Neural cell (in vitro differentiated cells): ENCODE results near the gene UBAP1L. TPM values are rescaled to one million over a fixed set of nuclear protein-coding genes. Genes with fewer than 3 reads are reported as not detected.
"Not testable (repeated sequence)": the region's sequence is repeated elsewhere in the genome, so short reads cannot be mapped to it uniquely, and the experiment has no call there.

Experiments
- H2AFZ ChIP-seq: fragments of 200-600, 300-800 bp; sonication (generic), shearing (Covaris generic); 2 replicates; pipeline ENCODE4 v1.6.0; 2014; ENCODE audit warnings: low read depth, mild to moderate bottlenecking, antibody characterized with exemption, low read length, moderate library complexity
- H3F3A ChIP-seq: fragments of 200-600 bp; shearing (Covaris generic); 2 replicates; pipeline ENCODE4 v1.6.1; 2016; ENCODE audit warnings: mild to moderate bottlenecking, moderate library complexity, mixed read lengths, antibody characterized with exemption, low read length; ENCODE audit not compliant: insufficient read depth, poor library complexity, severe bottlenecking
- H3K27ac ChIP-seq: fragments of 200-600, 300-800 bp; sonication (generic), shearing (Covaris generic); 2 replicates; pipeline ENCODE4 v1.5.1; 2014; ENCODE audit warnings: mild to moderate bottlenecking, low read length, moderate library complexity
- H3K27me3 ChIP-seq: fragments of 300-800, 200-600 bp; sonication (generic), shearing (Covaris generic); 2 replicates; pipeline ENCODE4 v1.6.0; 2014; ENCODE audit warnings: mild to moderate bottlenecking, low read depth, low read length, moderate library complexity; ENCODE audit not compliant: insufficient read depth
- H3K36me3 ChIP-seq: fragments of 300-800, 200-600 bp; sonication (generic), shearing (Covaris generic); 2 replicates; pipeline ENCODE4 v1.5.1; 2014; ENCODE audit warnings: mild to moderate bottlenecking, antibody characterized with exemption, low read length, moderate library complexity; ENCODE audit not compliant: insufficient read depth
- H3K4me2 ChIP-seq: fragments of 300-800, 200-600 bp; sonication (generic), shearing (Covaris generic); 2 replicates; pipeline ENCODE4 v1.6.0; 2014; ENCODE audit warnings: mild to moderate bottlenecking, low read length
- H3K4me3 ChIP-seq: fragments of 300-800, 200-600 bp; sonication (generic), shearing (Covaris generic); 2 replicates; pipeline ENCODE4 v1.5.1; 2014; ENCODE audit warnings: mild to moderate bottlenecking, low read length, moderate library complexity
- H3K79me2 ChIP-seq: fragments of 200-600 bp; shearing (Covaris generic); replicated peaks from 2 replicates; pipeline ENCODE4 v1.6.0; 2014; ENCODE audit warnings: mild to moderate bottlenecking, low read length, moderate library complexity; ENCODE audit not compliant: insufficient read depth
- H3K9ac ChIP-seq: fragments of 300-800, 200-600 bp; sonication (generic), shearing (Covaris generic); 2 replicates; pipeline ENCODE4 v1.6.1; 2016; ENCODE audit warnings: mild to moderate bottlenecking, low read length, mixed read lengths
- H3K9me2 ChIP-seq: fragments of 200-600 bp; shearing (Covaris generic); 2 replicates; pipeline ENCODE4 v1.6.1; 2016; ENCODE audit warnings: mild to moderate bottlenecking, low read length, mixed read lengths; ENCODE audit not compliant: insufficient read depth
- H3K9me3 ChIP-seq: fragments of 200-600, 300-800 bp; sonication (generic), shearing (Covaris generic); 2 replicates; pipeline ENCODE4 v1.6.1; 2016; ENCODE audit warnings: mild to moderate bottlenecking, mixed run types, low read length, moderate library complexity, mixed read lengths
- H4K20me1 ChIP-seq: fragments of 200-600 bp; shearing (Covaris generic); 2 replicates; pipeline ENCODE4 v1.6.1; 2016; ENCODE audit warnings: mild to moderate bottlenecking, mixed run types; ENCODE audit not compliant: insufficient read depth
- CTCF ChIP-seq: fragments of 450-650 bp; IDR thresholded peaks from 2 replicates; pipeline ENCODE4 v1.5.1; 2014; ENCODE audit warnings: antibody characterized with exemption, mild to moderate bottlenecking, moderate library complexity; ENCODE audit not compliant: poor library complexity, severe bottlenecking
- EP300 ChIP-seq: fragments of 450-650 bp; conservative IDR thresholded peaks from 2 replicates; pipeline ENCODE4 v1.6.1; 2014; ENCODE audit warnings: antibody characterized with exemption, mild to moderate bottlenecking, moderate library complexity; ENCODE audit not compliant: poor library complexity, severe bottlenecking
- EZH2 ChIP-seq: fragments of 200-600, 300-800 bp; shearing (Covaris generic), sonication (generic); IDR thresholded peaks from 2 replicates; pipeline ENCODE4 v1.6.1; 2014; ENCODE audit warnings: antibody characterized with exemption, low read length, borderline replicate concordance, mild to moderate bottlenecking; ENCODE audit not compliant: insufficient read depth, poor library complexity, severe bottlenecking
- MXI1 ChIP-seq: fragments of 450-650 bp; conservative IDR thresholded peaks from 2 replicates; pipeline ENCODE4 v1.6.1; 2014; ENCODE audit warnings: antibody characterized with exemption, mild to moderate bottlenecking; ENCODE audit not compliant: poor library complexity, severe bottlenecking
- POLR2AphosphoS5 ChIP-seq: IDR thresholded peaks from 2 replicates; pipeline ENCODE4 v1.6.1; 2012
- REST ChIP-seq: IDR thresholded peaks from 2 replicates; pipeline ENCODE4 v1.6.1; 2012; ENCODE audit warnings: borderline replicate concordance
- TAF1 ChIP-seq: IDR thresholded peaks from 2 replicates; pipeline ENCODE4 v1.6.1; 2012; ENCODE audit warnings: low read depth
- polyA plus RNA-seq: library from polyadenylated mRNA; depleted of rRNA; stranded (reverse); fragments of >200 nt; gene quantifications from 2 replicates; pipeline ENCODE4 v1.2.3, GENCODE V29; 2014

Gene UBAP1L
- polyA plus RNA-seq, 1 donor from 2014 or later = 10.3 TPM

- Histone ChIP-seq H3K27me3 (no peaks in the 10 kb centered on the region), H3K27ac (no peak overlapping the region), H2AFZ (no peak overlapping the region), H3K9me2 (no peaks in the 10 kb centered on the region), H3K79me2 (no peaks in the 10 kb centered on the region), H3K4me3 (no peak overlapping the region), H3K4me2 (no peak overlapping the region), H3K36me3 (no peaks in the 10 kb centered on the region), H3K9ac (no peak overlapping the region), H4K20me1 (no peaks in the 10 kb centered on the region), H3K9me3 (no peaks in the 10 kb centered on the region), H3F3A (no peaks in the 10 kb centered on the region)
- TF ChIP-seq MXI1 (no peak), POLR2AphosphoS5 (no peak), CTCF (no peak), EZH2 (no peak), REST (no peak), EP300 (no peak), TAF1 (no peak)
These were observed 19.8 kb downstream of the UBAP1L start for GRCh38 chr15:65095011-65095746.

- no peak overlapping the region for H3K4me2 ChIP-seq
- H3K4me3 ChIP-seq = no peak overlapping the region
- no peaks in the 10 kb centered on the region for H3K79me2 ChIP-seq
- H3F3A ChIP-seq = no peaks in the 10 kb centered on the region
- peak; percentile 10 for TF ChIP-seq POLR2AphosphoS5
- no peak for TF ChIP-seq EZH2
- H3K9me3 ChIP-seq = no peaks in the 10 kb centered on the region
- no peaks in the 10 kb centered on the region for H3K36me3 ChIP-seq
- H3K9me2 ChIP-seq = no peaks in the 10 kb centered on the region
- H2AFZ ChIP-seq = no peak overlapping the region
- H4K20me1 ChIP-seq = no peaks in the 10 kb centered on the region
- H3K27me3 ChIP-seq = no peaks in the 10 kb centered on the region
- H3K9ac ChIP-seq = no peak overlapping the region
- no peak overlapping the region for H3K27ac ChIP-seq
These were observed 20.6 kb downstream of the UBAP1L start for GRCh38 chr15:65094294-65094995.

DNA sequence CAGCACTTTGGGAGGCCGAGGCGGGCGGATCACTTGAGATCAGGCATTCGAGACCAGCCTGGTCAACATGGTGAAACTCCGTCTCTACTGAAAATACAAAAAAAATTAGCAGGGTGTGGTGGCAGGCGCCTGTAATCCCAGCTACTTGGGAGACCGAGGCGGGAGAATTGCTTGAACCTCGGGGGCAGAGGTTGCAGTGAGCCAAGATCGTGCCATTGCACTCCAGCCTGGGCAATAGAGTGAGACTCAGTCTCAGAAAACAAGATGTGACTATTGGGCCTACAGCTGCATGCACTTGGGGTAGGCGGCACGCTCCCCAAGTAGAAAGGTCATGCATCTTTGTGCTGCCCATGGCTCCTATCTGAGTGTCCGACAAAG is 21.2 kb downstream of the UBAP1L start:
- H3K9me2 ChIP-seq, H4K20me1 ChIP-seq, H3K27ac ChIP-seq, H3K36me3 ChIP-seq, H3F3A ChIP-seq, H3K27me3 ChIP-seq, H3K79me2 ChIP-seq, H3K4me3 ChIP-seq, H2AFZ ChIP-seq, H3K4me2 ChIP-seq, H3K9ac ChIP-seq, H3K9me3 ChIP-seq: not testable (repeated sequence)
